SK-N-SH treated with all-trans-retinoic acid at 6 μM for 48 hours (cell line): ENCODE data around the gene NKD2.

Experiments used
- ATAC-seq: fragments of 200-7000 bp; cut with Tn5 transposase; 3 replicates; pipeline ENCODE4 v1.9.1; 2020; ENCODE audit warnings: mild to moderate bottlenecking, moderate library complexity
- ARNTL ChIP-seq: fragments of 450-650 bp; formaldehyde crosslinking; IDR thresholded peaks from 2 replicates; pipeline ENCODE4 v1.5.0; 2020; ENCODE audit warnings: low read depth, mild to moderate bottlenecking, moderate library complexity, borderline replicate concordance
- BACH2 ChIP-seq: fragments of 250-450 bp; sonication (Bioruptor Pico); IDR thresholded peaks from 2 replicates; pipeline ENCODE4 v1.9.0; 2021; ENCODE audit warnings: mild to moderate bottlenecking, borderline replicate concordance
- ESRRG ChIP-seq: fragments of 250-450 bp; sonication (Bioruptor Pico); IDR thresholded peaks from 2 replicates; pipeline ENCODE4 v1.6.1; 2021; ENCODE audit warnings: mild to moderate bottlenecking
- GLIS3 ChIP-seq: fragments of 250-450 bp; sonication (Bioruptor Pico); IDR thresholded peaks from 2 replicates; pipeline ENCODE4 v1.5.0; 2020; ENCODE audit warnings: mild to moderate bottlenecking, moderate library complexity
- OSR1 ChIP-seq: fragments of 250-450 bp; sonication (Bioruptor Pico); IDR thresholded peaks from 2 replicates; pipeline ENCODE4 v1.8.0; 2022; ENCODE audit warnings: moderate library complexity, mild to moderate bottlenecking, inconsistent platforms
- PPARA ChIP-seq: fragments of 250-450 bp; sonication (Bioruptor Pico); IDR thresholded peaks from 2 replicates; pipeline ENCODE4 v1.5.0; 2020; ENCODE audit warnings: mild to moderate bottlenecking, borderline replicate concordance
- RARB ChIP-seq: fragments of 250-450 bp; sonication (Bioruptor Pico); IDR thresholded peaks from 2 replicates; pipeline ENCODE4 v1.8.0; 2021; ENCODE audit warnings: mild to moderate bottlenecking, moderate library complexity
- SNAI2 ChIP-seq: fragments of 250-450 bp; sonication (Bioruptor Pico); IDR thresholded peaks from 2 replicates; pipeline ENCODE4 v1.5.0; 2020; ENCODE audit warnings: mild to moderate bottlenecking, moderate library complexity
- TOX ChIP-seq: fragments of 250-450 bp; sonication (Bioruptor Pico); IDR thresholded peaks from 2 replicates; pipeline ENCODE4 v1.8.0; 2021; ENCODE audit warnings: mild to moderate bottlenecking, moderate library complexity, borderline replicate concordance
- ZC3H10 ChIP-seq: fragments of 250-450 bp; sonication (Bioruptor Pico); IDR thresholded peaks from 2 replicates; pipeline ENCODE4 v1.5.1; 2021; ENCODE audit warnings: mild to moderate bottlenecking, moderate library complexity
- ZFP3 ChIP-seq: fragments of 250-450 bp; sonication (Bioruptor Pico); IDR thresholded peaks from 2 replicates; pipeline ENCODE4 v1.5.0; 2020; ENCODE audit warnings: mild to moderate bottlenecking, moderate library complexity
- ZFP30 ChIP-seq: fragments of 450-650 bp; formaldehyde crosslinking; IDR thresholded peaks from 2 replicates; pipeline ENCODE4 v1.5.0; 2022; ENCODE audit warnings: mild to moderate bottlenecking, moderate library complexity
- ZNF565 ChIP-seq: fragments of 450-650 bp; formaldehyde crosslinking; conservative IDR thresholded peaks from 2 replicates; pipeline ENCODE4 v1.5.0; 2020; ENCODE audit warnings: low read depth, mild to moderate bottlenecking, moderate library complexity
- ZNF70 ChIP-seq: fragments of 450-650 bp; formaldehyde crosslinking; IDR thresholded peaks from 2 replicates; pipeline ENCODE4 v1.5.0; 2020; ENCODE audit warnings: mild to moderate bottlenecking, moderate library complexity
- ZNF8 ChIP-seq: fragments of 450-650 bp; formaldehyde crosslinking; IDR thresholded peaks from 2 replicates; pipeline ENCODE4 v1.5.0; 2020; ENCODE audit warnings: mild to moderate bottlenecking, moderate library complexity
- TF ChIP-seq, protein P1 (sequence below): fragments of 250-450 bp; sonication (Bioruptor Pico); IDR thresholded peaks from 2 replicates; pipeline ENCODE4 v1.8.0; 2021; ENCODE audit warnings: low read depth, mild to moderate bottlenecking, moderate library complexity, borderline replicate concordance
- TF ChIP-seq, protein P2 (sequence below): fragments of 250-450 bp; sonication (Bioruptor Pico); IDR thresholded peaks from 2 replicates; pipeline ENCODE4 v1.5.1; 2020; ENCODE audit warnings: low read depth, mild to moderate bottlenecking, moderate library complexity
- TF ChIP-seq, protein P3 (sequence below): fragments of 250-450 bp; sonication (Bioruptor Pico); IDR thresholded peaks from 2 replicates; pipeline ENCODE4 v1.5.0; 2020; ENCODE audit warnings: mild to moderate bottlenecking, moderate library complexity
- TF ChIP-seq, protein P4 (sequence below): fragments of 250-450 bp; sonication (Bioruptor Pico); IDR thresholded peaks from 2 replicates; pipeline ENCODE4 v1.8.0; 2020; ENCODE audit warnings: mild to moderate bottlenecking, moderate library complexity, borderline replicate concordance

NKD2 gene

DNA sequence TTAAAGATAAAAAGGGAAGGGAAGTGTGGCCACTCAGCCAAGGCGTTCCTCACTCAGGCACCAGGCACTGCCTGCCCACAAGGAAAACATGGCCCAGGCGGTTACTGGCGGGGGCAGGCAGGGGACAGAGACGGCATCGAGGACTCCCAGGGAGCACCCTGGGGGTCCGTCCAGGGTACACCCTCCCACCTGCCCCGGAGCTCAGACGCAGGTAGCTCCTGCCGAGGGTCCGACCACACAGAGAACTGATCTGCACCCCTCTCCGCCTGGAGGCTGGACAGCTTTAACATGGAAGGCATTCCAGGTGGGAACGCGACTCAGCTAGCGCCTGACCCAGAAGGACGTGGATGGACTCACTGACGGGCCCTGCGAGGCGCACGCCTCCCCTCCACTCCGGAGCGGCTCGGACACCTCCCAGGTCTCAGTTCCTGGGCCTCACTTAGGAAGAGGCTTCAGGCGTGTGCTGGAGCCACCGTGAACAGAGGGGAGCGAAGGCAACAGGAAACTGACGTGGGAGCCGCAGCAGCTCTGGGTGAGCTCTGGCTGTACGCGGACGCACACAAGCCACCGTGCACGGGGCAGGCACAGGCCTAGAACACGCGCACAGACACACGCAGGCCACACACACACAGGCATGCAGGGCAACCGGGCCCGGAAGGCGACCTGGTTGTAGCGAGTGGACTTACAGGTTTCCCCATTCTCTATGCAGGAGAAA, 47.5 kb downstream of the NKD2 start:
- ATAC-seq = no peak
- TF ChIP-seq ZNF70 (CRISPR knock-in tag) (no peak), RARB (no peak), BACH2 (CRISPR knock-in tag) (no peak)
- TF ChIP-seq, protein P1, sequence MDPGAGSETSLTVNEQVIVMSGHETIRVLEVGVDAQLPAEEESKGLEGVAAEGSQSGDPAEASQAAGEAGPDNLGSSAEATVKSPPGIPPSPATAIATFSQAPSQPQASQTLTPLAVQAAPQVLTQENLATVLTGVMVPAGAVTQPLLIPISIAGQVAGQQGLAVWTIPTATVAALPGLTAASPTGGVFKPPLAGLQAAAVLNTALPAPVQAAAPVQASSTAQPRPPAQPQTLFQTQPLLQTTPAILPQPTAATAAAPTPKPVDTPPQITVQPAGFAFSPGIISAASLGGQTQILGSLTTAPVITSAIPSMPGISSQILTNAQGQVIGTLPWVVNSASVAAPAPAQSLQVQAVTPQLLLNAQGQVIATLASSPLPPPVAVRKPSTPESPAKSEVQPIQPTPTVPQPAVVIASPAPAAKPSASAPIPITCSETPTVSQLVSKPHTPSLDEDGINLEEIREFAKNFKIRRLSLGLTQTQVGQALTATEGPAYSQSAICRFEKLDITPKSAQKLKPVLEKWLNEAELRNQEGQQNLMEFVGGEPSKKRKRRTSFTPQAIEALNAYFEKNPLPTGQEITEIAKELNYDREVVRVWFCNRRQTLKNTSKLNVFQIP (CRISPR knock-in tag) = no peak

DNA sequence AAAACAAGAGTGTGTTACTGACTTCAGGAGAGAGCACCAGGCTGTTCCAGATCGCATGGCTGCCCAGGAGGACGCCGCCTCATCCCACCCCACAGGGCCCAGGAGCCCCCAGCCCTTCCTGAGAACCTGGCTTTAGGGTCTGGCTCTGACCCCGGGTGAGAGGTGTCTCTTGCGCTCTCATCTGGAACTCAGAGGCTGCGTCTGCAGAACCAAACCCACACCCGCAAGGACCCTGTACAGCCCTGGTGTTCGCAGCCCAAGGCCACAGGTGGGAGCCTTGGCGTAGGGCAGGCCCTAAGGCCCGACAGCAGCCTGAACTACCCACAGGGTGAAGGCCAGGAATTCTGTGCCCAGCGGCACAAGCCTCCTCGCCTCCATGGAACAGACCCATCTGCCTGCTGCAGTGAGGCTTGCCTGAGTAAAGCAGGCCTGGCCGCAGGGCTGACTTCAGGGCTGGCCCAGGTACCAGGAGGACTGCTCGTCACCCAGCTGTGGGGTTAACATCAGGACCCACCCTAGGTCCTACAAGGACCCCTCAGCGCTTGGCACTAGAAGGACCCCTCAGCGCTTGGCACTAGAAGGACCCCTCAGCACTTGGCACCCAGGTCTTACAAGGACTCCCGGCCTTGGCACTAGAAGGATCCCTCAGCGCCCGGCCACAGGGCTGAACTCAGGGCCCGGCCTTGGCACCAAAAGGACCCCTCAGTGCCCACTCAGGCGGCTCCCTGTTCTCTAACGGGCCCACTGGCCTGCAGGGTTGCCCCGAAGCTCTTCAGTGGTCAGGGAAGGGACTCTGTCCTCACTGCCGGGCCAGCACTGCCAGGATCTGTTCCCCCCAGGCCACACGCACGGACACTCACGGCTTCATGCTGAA, 48.2 kb downstream of the NKD2 start:
- ATAC-seq = no peak; the same call in 2 of the 3 replicates

DNA sequence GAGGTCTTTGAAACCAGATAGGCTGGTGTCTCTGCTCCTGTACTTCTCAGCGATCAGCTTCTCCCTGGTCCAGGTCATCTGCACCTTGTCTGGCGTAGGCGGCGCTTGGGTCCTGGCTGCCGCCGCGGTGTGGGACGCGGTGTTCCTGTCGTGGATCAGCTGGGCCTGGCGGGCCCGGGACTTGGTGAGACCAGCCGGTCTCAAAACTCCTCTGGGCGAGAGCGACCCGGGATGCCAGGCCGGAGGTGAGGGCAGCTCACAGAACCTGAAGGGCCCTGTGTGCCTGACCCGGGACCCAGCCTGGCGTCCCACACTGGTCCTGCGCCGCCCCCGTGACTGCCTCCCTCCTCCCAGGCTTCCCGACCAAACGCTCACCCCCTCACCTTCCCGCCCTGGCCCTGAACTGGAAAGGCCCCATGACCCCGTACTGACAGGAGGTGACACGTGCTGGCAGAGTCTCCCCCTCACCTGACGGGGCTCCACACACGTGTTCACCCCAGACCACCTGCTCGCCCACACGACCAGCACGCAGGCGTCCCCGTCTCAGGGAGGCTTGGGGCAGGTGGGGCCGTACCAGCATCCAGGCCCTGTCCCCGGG, 49.0 kb downstream of the NKD2 start:
- ATAC-seq = no peak
- TF ChIP-seq, protein P2, sequence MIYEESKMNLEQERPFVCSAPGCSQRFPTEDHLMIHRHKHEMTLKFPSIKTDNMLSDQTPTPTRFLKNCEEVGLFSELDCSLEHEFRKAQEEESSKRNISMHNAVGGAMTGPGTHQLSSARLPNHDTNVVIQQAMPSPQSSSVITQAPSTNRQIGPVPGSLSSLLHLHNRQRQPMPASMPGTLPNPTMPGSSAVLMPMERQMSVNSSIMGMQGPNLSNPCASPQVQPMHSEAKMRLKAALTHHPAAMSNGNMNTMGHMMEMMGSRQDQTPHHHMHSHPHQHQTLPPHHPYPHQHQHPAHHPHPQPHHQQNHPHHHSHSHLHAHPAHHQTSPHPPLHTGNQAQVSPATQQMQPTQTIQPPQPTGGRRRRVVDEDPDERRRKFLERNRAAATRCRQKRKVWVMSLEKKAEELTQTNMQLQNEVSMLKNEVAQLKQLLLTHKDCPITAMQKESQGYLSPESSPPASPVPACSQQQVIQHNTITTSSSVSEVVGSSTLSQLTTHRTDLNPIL (CRISPR knock-in tag) = no peak
- TF ChIP-seq, protein P1 (CRISPR knock-in tag) = no peak
- no peak for TF ChIP-seq ZFP3 (CRISPR knock-in tag)

More for the DNA sequence above, 48.2 kb downstream of the NKD2 start:
- TF ChIP-seq ESRRG (CRISPR knock-in tag) = no peak
- TF ChIP-seq, protein P3, sequence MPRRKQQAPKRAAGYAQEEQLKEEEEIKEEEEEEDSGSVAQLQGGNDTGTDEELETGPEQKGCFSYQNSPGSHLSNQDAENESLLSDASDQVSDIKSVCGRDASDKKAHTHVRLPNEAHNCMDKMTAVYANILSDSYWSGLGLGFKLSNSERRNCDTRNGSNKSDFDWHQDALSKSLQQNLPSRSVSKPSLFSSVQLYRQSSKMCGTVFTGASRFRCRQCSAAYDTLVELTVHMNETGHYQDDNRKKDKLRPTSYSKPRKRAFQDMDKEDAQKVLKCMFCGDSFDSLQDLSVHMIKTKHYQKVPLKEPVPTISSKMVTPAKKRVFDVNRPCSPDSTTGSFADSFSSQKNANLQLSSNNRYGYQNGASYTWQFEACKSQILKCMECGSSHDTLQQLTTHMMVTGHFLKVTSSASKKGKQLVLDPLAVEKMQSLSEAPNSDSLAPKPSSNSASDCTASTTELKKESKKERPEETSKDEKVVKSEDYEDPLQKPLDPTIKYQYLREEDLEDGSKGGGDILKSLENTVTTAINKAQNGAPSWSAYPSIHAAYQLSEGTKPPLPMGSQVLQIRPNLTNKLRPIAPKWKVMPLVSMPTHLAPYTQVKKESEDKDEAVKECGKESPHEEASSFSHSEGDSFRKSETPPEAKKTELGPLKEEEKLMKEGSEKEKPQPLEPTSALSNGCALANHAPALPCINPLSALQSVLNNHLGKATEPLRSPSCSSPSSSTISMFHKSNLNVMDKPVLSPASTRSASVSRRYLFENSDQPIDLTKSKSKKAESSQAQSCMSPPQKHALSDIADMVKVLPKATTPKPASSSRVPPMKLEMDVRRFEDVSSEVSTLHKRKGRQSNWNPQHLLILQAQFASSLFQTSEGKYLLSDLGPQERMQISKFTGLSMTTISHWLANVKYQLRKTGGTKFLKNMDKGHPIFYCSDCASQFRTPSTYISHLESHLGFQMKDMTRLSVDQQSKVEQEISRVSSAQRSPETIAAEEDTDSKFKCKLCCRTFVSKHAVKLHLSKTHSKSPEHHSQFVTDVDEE = no peak
- TF ChIP-seq PPARA = no peak

DNA sequence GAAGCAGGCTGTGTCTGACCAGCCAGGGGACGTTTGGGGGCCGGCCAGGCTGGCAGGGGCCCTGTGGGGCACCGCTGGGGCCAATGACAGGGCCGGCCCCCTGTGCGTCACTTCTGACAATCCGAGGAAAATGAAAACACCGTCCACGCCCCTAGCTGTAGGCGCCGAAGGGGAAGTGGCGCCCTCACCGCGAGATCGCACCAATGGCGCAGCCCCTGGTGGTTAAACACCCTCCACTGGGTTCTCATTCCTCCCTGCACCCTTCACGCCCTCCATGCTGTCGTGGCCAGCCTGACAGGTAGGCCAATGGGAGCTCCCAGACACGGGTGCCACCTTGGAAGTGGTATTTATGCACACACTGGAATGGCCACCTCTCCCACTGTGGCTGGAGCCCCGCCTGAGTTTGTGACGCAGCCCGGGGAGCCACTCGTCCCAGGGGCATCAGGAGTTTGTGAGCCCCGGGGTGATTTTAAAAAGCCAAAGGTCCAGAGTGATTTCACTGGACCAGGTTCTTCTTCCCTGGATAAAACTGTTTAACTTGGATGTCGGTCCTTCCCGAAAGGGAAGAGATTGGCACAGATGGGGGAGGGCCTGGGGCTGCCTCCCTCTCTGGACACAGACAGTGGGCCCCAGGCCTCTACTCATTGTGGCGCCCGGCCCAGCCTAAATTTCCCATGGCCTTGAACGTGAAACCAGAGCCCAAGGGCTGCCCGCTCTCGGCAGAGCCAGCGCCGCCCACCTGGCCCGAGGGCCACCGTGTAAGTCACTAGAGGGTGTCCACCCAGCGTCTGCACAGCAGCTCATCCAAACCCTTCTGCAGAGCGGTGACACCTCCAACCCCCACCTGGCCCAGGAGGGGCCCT, 49.7 kb downstream of the NKD2 start:
- TF ChIP-seq ZC3H10 (CRISPR knock-in tag) = no peak
- TF ChIP-seq ZNF565 (CRISPR knock-in tag) = no peak
- TF ChIP-seq OSR1 (CRISPR knock-in tag) = no peak
- no peak for TF ChIP-seq RARB
- TF ChIP-seq, protein P4, sequence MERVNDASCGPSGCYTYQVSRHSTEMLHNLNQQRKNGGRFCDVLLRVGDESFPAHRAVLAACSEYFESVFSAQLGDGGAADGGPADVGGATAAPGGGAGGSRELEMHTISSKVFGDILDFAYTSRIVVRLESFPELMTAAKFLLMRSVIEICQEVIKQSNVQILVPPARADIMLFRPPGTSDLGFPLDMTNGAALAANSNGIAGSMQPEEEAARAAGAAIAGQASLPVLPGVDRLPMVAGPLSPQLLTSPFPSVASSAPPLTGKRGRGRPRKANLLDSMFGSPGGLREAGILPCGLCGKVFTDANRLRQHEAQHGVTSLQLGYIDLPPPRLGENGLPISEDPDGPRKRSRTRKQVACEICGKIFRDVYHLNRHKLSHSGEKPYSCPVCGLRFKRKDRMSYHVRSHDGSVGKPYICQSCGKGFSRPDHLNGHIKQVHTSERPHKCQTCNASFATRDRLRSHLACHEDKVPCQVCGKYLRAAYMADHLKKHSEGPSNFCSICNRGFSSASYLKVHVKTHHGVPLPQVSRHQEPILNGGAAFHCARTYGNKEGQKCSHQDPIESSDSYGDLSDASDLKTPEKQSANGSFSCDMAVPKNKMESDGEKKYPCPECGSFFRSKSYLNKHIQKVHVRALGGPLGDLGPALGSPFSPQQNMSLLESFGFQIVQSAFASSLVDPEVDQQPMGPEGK (CRISPR knock-in tag) = no peak
- TF ChIP-seq BACH2 (CRISPR knock-in tag) = no peak
- TF ChIP-seq TOX (CRISPR knock-in tag) = no peak
- TF ChIP-seq ARNTL = no peak
- TF ChIP-seq ZNF70 (CRISPR knock-in tag) = no peak
- TF ChIP-seq GLIS3 (CRISPR knock-in tag) = no peak
- TF ChIP-seq ZFP3 (CRISPR knock-in tag) = no peak
- no peak for TF ChIP-seq ZFP30 (CRISPR knock-in tag)
- TF ChIP-seq SNAI2 (CRISPR knock-in tag) = no peak
- TF ChIP-seq ZNF8 = no peak

More for the DNA sequence above, 49.7 kb downstream of the NKD2 start:
- ATAC-seq = no peak
